ENCODE results near the gene KRTAP2-1.

DNA sequence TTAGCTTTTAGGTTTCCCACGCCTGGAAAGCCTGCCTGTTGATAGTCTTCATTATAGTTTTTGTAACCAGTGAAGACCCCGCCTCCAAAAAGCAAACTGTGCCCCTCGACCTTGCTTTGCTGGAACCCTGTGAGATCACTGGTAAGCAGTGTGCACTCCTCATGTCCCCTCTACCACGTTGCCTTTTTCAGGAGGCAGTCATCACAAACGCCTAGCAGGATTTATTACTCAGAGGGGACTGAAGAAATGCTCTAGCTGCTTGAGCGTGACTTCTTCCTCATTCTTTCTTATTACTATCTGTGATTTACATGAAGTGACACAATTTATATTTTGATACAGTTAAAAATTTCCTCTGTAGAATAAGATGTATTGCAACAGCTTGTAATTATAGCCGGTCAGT, 31.7 kb downstream of the KRTAP2-1 start:
- no peak for TF ChIP-seq POLR2A (IDR thresholded peaks at IDR 0.05)
- TF ChIP-seq CTCF (IDR thresholded peaks at IDR 0.05), result no peak
- TF ChIP-seq EP300 (IDR thresholded peaks at IDR 0.05), result no peak
- no peak for TF ChIP-seq POLR2AphosphoS5 (IDR thresholded peaks at IDR 0.05)
